ENCODE data around the gene GRK5.
A peak's percentile ranks its signal among the peaks of the same experiment; 100 is the strongest.

The GRK5 gene

GRCh38 chr10:119481781-119482426 lies 274.5 kb downstream of the GRK5 start:
- no peak overlapping the region for H3K9ac ChIP-seq (ENCODE audit: low read length)
- peaks cover 7% of the 10 kb centered on the region for H3K4me1 ChIP-seq (ENCODE audit: control insufficient read depth, insufficient read depth, low read depth, low read length)
- no peak overlapping the region for H2AFZ ChIP-seq (ENCODE audit: low read depth, low read length)
- H2BK5ac ChIP-seq (ENCODE audit: low read depth, low read length, poor library complexity, severe bottlenecking) = no peak overlapping the region
- no peaks in the 10 kb centered on the region for H3K9me3 ChIP-seq (ENCODE audit: control insufficient read depth, low read length)
- H3K79me1 ChIP-seq (replicated peaks; ENCODE audit: low read length, poor library complexity, severe bottlenecking) = no peaks in the 10 kb centered on the region
- no peak overlapping the region for H3K23ac ChIP-seq (ENCODE audit: low read length in 2 of 2)
- H3K4me3 ChIP-seq (ENCODE audit: insufficient read depth in 1 of 2, low read depth in 1 of 2, low read length in 2 of 2) = no peak overlapping the region
- H3K27ac ChIP-seq (ENCODE audit: low read length, poor library complexity, severe bottlenecking) = no peak overlapping the region
- no peak overlapping the region for H3K18ac ChIP-seq (ENCODE audit: low read depth in 1 of 2, low read length in 2 of 2)
- no peak overlapping the region for H4K8ac ChIP-seq (ENCODE audit: low read length)
- H3K27me3 ChIP-seq (ENCODE audit: control insufficient read depth in 1 of 2, insufficient read depth in 1 of 2, low read length in 2 of 2) = peaks cover 34 to 36% of the 10 kb centered on the region in 2 experiments
- WGBS = 90% methylated on average over 9 of the region's 12 CpGs
- no peak overlapping the region for H3K4ac ChIP-seq (ENCODE audit: low read depth in 1 of 2, low read length in 2 of 2)
- H3K36me3 ChIP-seq (ENCODE audit: control insufficient read depth in 1 of 2, insufficient read depth in 2 of 2, low read depth in 1 of 2, low read length in 2 of 2) = no peaks in the 10 kb centered on the region
- H3K4me2 ChIP-seq (ENCODE audit: low read length, poor library complexity, severe bottlenecking) = no peak overlapping the region
- H3K14ac ChIP-seq (ENCODE audit: low read length in 2 of 2) = peak overlapping the region in 1 of 2 experiments; percentile 53
- H2BK120ac ChIP-seq (ENCODE audit: low read depth, low read length) = no peak overlapping the region
- H2BK15ac ChIP-seq (ENCODE audit: low read depth, poor library complexity, severe bottlenecking) = no peak overlapping the region
- no peak overlapping the region for H2AK5ac ChIP-seq (ENCODE audit: low read length, severe bottlenecking)
- no peak overlapping the region for H2BK12ac ChIP-seq (ENCODE audit: low read length in 2 of 2)
- H4K91ac ChIP-seq (ENCODE audit: low read length) = no peak overlapping the region
- DNase-seq = no peak

- Histone ChIP-seq H2BK12ac (ENCODE audit: low read length in 2 of 2) (no peak overlapping the region), H2BK15ac (ENCODE audit: low read depth, poor library complexity, severe bottlenecking) (no peak overlapping the region), H4K8ac (ENCODE audit: low read length) (no peak overlapping the region), H3K18ac (ENCODE audit: low read depth in 1 of 2, low read length in 2 of 2) (no peak overlapping the region), H2AFZ (ENCODE audit: low read depth, low read length) (no peak overlapping the region), H3K9ac (ENCODE audit: low read length) (no peak overlapping the region), H2BK5ac (ENCODE audit: low read depth, low read length, poor library complexity, severe bottlenecking) (no peak overlapping the region), H4K91ac (ENCODE audit: low read length) (no peak overlapping the region), H3K4me2 (ENCODE audit: low read length, poor library complexity, severe bottlenecking) (no peak overlapping the region), H3K4me1 (ENCODE audit: control insufficient read depth, insufficient read depth, low read depth, low read length) (peaks cover 5% of the 10 kb centered on the region), H2AK5ac (ENCODE audit: low read length, severe bottlenecking) (no peak overlapping the region), H3K14ac (ENCODE audit: low read length in 2 of 2) (no peak overlapping the region), H3K9me3 (ENCODE audit: control insufficient read depth, low read length) (no peaks in the 10 kb centered on the region), H3K27me3 (ENCODE audit: control insufficient read depth in 1 of 2, insufficient read depth in 1 of 2, low read length in 2 of 2) (peaks cover 23 to 25% of the 10 kb centered on the region in 2 experiments), H3K4me3 (ENCODE audit: insufficient read depth in 1 of 2, low read depth in 1 of 2, low read length in 2 of 2) (no peak overlapping the region), H3K23ac (ENCODE audit: low read length in 2 of 2) (no peak overlapping the region), H2BK120ac (ENCODE audit: low read depth, low read length) (no peak overlapping the region), H3K79me1 (replicated peaks; ENCODE audit: low read length, poor library complexity, severe bottlenecking) (no peaks in the 10 kb centered on the region), H3K36me3 (ENCODE audit: control insufficient read depth in 1 of 2, insufficient read depth in 2 of 2, low read depth in 1 of 2, low read length in 2 of 2) (no peaks in the 10 kb centered on the region), H3K27ac (ENCODE audit: low read length, poor library complexity, severe bottlenecking) (no peak overlapping the region), H3K4ac (ENCODE audit: low read depth in 1 of 2, low read length in 2 of 2) (no peak overlapping the region)
- WGBS = 50% methylated on average over 3 of the region's 6 CpGs
- no peak for DNase-seq
These were observed 275.6 kb downstream of the GRK5 start for GRCh38 chr10:119483001-119483400.

DNA sequence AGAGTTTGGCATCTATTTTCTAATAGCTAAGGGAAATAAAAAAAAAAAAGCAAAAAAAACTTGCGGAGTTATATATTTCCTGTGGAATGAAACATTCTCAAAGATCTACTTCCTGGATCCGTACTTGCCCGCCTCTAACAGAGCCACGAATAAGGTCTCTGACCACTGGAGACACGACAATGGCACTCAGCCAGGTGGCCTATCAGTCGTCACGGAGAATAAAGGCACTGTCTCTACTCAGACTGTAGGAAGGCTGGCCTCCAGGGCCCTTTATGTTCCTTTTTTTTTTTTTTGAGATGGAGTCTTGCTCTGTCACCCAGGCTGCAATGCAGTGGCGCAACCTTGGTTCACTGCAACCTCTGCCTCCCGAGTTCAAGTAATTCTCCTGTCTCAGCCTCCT lies 276.5 kb downstream of the GRK5 start:
- DNase-seq = no peak

DNA sequence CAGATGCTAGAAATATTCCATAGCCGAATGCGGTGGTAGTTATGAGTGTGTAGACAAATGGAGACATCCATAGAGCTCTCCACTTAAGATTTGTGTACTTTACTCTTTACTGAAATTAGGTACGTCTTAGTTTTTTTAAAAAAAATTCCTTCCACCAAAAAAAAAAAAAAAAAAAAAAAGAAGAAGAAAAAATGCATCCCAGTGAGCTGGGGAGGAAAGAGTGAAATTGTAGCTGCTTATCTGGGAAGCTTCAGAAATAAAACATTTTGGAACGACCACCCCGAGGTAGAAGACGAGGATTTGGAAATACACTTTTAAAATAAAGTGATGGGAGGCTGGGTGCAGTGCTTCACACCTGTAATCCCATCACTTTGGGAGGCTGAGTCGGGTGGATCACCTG lies 281.3 kb downstream of the GRK5 start:
- Histone ChIP-seq H2AK5ac (ENCODE audit: low read length, severe bottlenecking) (no peak overlapping the region), H3K4me1 (ENCODE audit: control insufficient read depth, insufficient read depth, low read depth, low read length) (peaks cover 3% of the 10 kb centered on the region), H2BK15ac (ENCODE audit: low read depth, poor library complexity, severe bottlenecking) (no peak overlapping the region), H3K14ac (ENCODE audit: low read length in 2 of 2) (no peak overlapping the region), H3K4me2 (ENCODE audit: low read length, poor library complexity, severe bottlenecking) (no peak overlapping the region), H3K4ac (ENCODE audit: low read depth in 1 of 2, low read length in 2 of 2) (no peak overlapping the region), H4K8ac (ENCODE audit: low read length) (no peak overlapping the region), H3K9me3 (ENCODE audit: control insufficient read depth, low read length) (no peaks in the 10 kb centered on the region), H3K18ac (ENCODE audit: low read depth in 1 of 2, low read length in 2 of 2) (no peak overlapping the region), H3K9ac (ENCODE audit: low read length) (no peak overlapping the region), H2BK12ac (ENCODE audit: low read length in 2 of 2) (no peak overlapping the region), H2AFZ (ENCODE audit: low read depth, low read length) (no peak overlapping the region), H3K36me3 (ENCODE audit: control insufficient read depth in 1 of 2, insufficient read depth in 2 of 2, low read depth in 1 of 2, low read length in 2 of 2) (no peaks in the 10 kb centered on the region), H3K79me1 (replicated peaks; ENCODE audit: low read length, poor library complexity, severe bottlenecking) (no peaks in the 10 kb centered on the region), H2BK5ac (ENCODE audit: low read depth, low read length, poor library complexity, severe bottlenecking) (no peak overlapping the region), H3K27ac (ENCODE audit: low read length, poor library complexity, severe bottlenecking) (no peak overlapping the region), H4K91ac (ENCODE audit: low read length) (no peak overlapping the region), H3K23ac (ENCODE audit: low read length in 2 of 2) (no peak overlapping the region), H2BK120ac (ENCODE audit: low read depth, low read length) (no peak overlapping the region), H3K4me3 (ENCODE audit: insufficient read depth in 1 of 2, low read depth in 1 of 2, low read length in 2 of 2) (no peak overlapping the region), H3K27me3 (ENCODE audit: control insufficient read depth in 1 of 2, insufficient read depth in 1 of 2, low read length in 2 of 2) (no peaks in the 10 kb centered on the region)
- no peak for DNase-seq
- 98% methylated on average over 4 of the region's 7 CpGs for WGBS

More for the DNA sequence above, 276.5 kb downstream of the GRK5 start:
- Histone ChIP-seq H3K9me3 (ENCODE audit: control insufficient read depth, low read length) (no peaks in the 10 kb centered on the region), H3K4me1 (ENCODE audit: control insufficient read depth, insufficient read depth, low read depth, low read length) (peaks cover 3% of the 10 kb centered on the region), H3K27ac (ENCODE audit: low read length, poor library complexity, severe bottlenecking) (no peak overlapping the region), H2BK120ac (ENCODE audit: low read depth, low read length) (no peak overlapping the region), H3K23ac (ENCODE audit: low read length in 2 of 2) (no peak overlapping the region), H3K4me3 (ENCODE audit: insufficient read depth in 1 of 2, low read depth in 1 of 2, low read length in 2 of 2) (no peak overlapping the region), H3K27me3 (ENCODE audit: control insufficient read depth in 1 of 2, insufficient read depth in 1 of 2, low read length in 2 of 2) (peaks cover 15 to 17% of the 10 kb centered on the region in 2 experiments), H3K4ac (ENCODE audit: low read depth in 1 of 2, low read length in 2 of 2) (no peak overlapping the region), H3K9ac (ENCODE audit: low read length) (no peak overlapping the region), H3K14ac (ENCODE audit: low read length in 2 of 2) (no peak overlapping the region), H2BK5ac (ENCODE audit: low read depth, low read length, poor library complexity, severe bottlenecking) (no peak overlapping the region), H3K18ac (ENCODE audit: low read depth in 1 of 2, low read length in 2 of 2) (no peak overlapping the region), H4K8ac (ENCODE audit: low read length) (no peak overlapping the region), H2AFZ (ENCODE audit: low read depth, low read length) (no peak overlapping the region), H3K79me1 (replicated peaks; ENCODE audit: low read length, poor library complexity, severe bottlenecking) (no peaks in the 10 kb centered on the region), H2BK12ac (ENCODE audit: low read length in 2 of 2) (no peak overlapping the region), H3K4me2 (ENCODE audit: low read length, poor library complexity, severe bottlenecking) (no peak overlapping the region), H2BK15ac (ENCODE audit: low read depth, poor library complexity, severe bottlenecking) (no peak overlapping the region), H4K91ac (ENCODE audit: low read length) (no peak overlapping the region), H2AK5ac (ENCODE audit: low read length, severe bottlenecking) (no peak overlapping the region), H3K36me3 (ENCODE audit: control insufficient read depth in 1 of 2, insufficient read depth in 2 of 2, low read depth in 1 of 2, low read length in 2 of 2) (no peaks in the 10 kb centered on the region)
- WGBS = 97% methylated on average over 9 of the region's 9 CpGs

Measured in mesenchymal stem cell (in vitro differentiated cells and primary cell).